ENCODE measurements around the gene SSB. TPM values are rescaled to one million over a fixed set of nuclear protein-coding genes. Genes with fewer than 3 reads are reported as not detected.

Gene SSB
- polyA plus RNA-seq, 6 donors from 2014 or later, result 54.4 to 133 (median 100) TPM

GRCh38 chr2:169768262-169768995 lies 30.2 kb upstream of the SSB start:
- peak overlapping the region in 2 of 6 donors; percentile 10 to 41 for H3K27ac Mint-ChIP-seq
- peak overlapping the region; percentile 54 to 91 (median 82) for H3K4me3 Mint-ChIP-seq
- ATAC-seq (ENCODE audit: low read depth in 2 of 2), result peak; percentile 72 to 73
- peaks cover 5 to 17% (median 13%) of the 10 kb centered on the region in 3 donors for H3K4me1 Mint-ChIP-seq
- DNase-seq, result peak; percentile 23
- H3K27me3 Mint-ChIP-seq, result peaks cover 0 to 30% (median 25%) of the 10 kb centered on the region in 3 donors
- no peaks in the 10 kb centered on the region for H3K36me3 Mint-ChIP-seq
- no peaks in the 10 kb centered on the region for H3K9me3 Mint-ChIP-seq

GRCh38 chr2:169771021-169771420 lies 27.6 kb upstream of the SSB start:
- Mint-ChIP-seq H3K27me3 (peaks cover 0 to 30% (median 25%) of the 10 kb centered on the region in 3 donors), H3K27ac (no peak overlapping the region), H3K4me1 (peaks cover 5 to 17% (median 13%) of the 10 kb centered on the region in 3 donors), H3K4me3 (no peak overlapping the region), H3K36me3 (no peaks in the 10 kb centered on the region), H3K9me3 (no peaks in the 10 kb centered on the region)
- ATAC-seq (ENCODE audit: low read depth in 2 of 2), result no peak
- no peak for DNase-seq

- Mint-ChIP-seq H3K27ac (no peak overlapping the region), H3K9me3 (no peaks in the 10 kb centered on the region), H3K4me1 (peaks cover 5 to 17% (median 13%) of the 10 kb centered on the region in 3 donors), H3K27me3 (peaks cover 0 to 30% (median 25%) of the 10 kb centered on the region in 3 donors), H3K4me3 (no peak overlapping the region), H3K36me3 (no peaks in the 10 kb centered on the region)
- DNase-seq, result no peak
- no peak for ATAC-seq (ENCODE audit: low read depth in 2 of 2)
Measured at GRCh38 chr2:169771612-169772011, 27.1 kb upstream of the SSB start.

GRCh38 chr2:169772651-169773050 lies 26.0 kb upstream of the SSB start:
- no peak for DNase-seq
- Mint-ChIP-seq H3K4me3 (no peak overlapping the region), H3K27me3 (peaks cover 0 to 21% (median 17%) of the 10 kb centered on the region in 3 donors), H3K36me3 (no peaks in the 10 kb centered on the region), H3K27ac (no peak overlapping the region), H3K4me1 (peaks cover 1 to 9% (median 5%) of the 10 kb centered on the region in 3 donors), H3K9me3 (no peaks in the 10 kb centered on the region)
- no peak for ATAC-seq (ENCODE audit: low read depth in 2 of 2)

- H3K27ac Mint-ChIP-seq, result no peak overlapping the region
- ATAC-seq (ENCODE audit: low read depth in 2 of 2), result no peak
- no peak for DNase-seq
- peaks cover 0 to 1% (median 0%) of the 10 kb centered on the region in 7 donors for H3K9me3 Mint-ChIP-seq
- H3K4me3 Mint-ChIP-seq, result no peak overlapping the region
- no peaks in the 10 kb centered on the region for H3K36me3 Mint-ChIP-seq
- no peaks in the 10 kb centered on the region for H3K4me1 Mint-ChIP-seq
- H3K27me3 Mint-ChIP-seq, result peaks cover 0 to 16% (median 7%) of the 10 kb centered on the region in 3 donors
Measured at GRCh38 chr2:169775354-169775753, 23.3 kb upstream of the SSB start.

GRCh38 chr2:169775765-169776164 lies 22.9 kb upstream of the SSB start:
- H3K27ac Mint-ChIP-seq, result no peak overlapping the region
- H3K36me3 Mint-ChIP-seq, result no peaks in the 10 kb centered on the region
- ATAC-seq (ENCODE audit: low read depth in 2 of 2), result no peak
- H3K4me3 Mint-ChIP-seq, result no peak overlapping the region
- peaks cover 0 to 16% (median 7%) of the 10 kb centered on the region in 3 donors for H3K27me3 Mint-ChIP-seq
- H3K9me3 Mint-ChIP-seq, result peaks cover 0 to 1% (median 0%) of the 10 kb centered on the region in 7 donors
- no peaks in the 10 kb centered on the region for H3K4me1 Mint-ChIP-seq
- DNase-seq, result no peak

- Mint-ChIP-seq H3K36me3 (no peaks in the 10 kb centered on the region), H3K9me3 (peaks cover 0 to 1% (median 0%) of the 10 kb centered on the region in 7 donors), H3K27ac (no peak overlapping the region), H3K4me3 (no peak overlapping the region), H3K4me1 (no peaks in the 10 kb centered on the region), H3K27me3 (peaks cover 0 to 16% (median 3%) of the 10 kb centered on the region in 3 donors)
- ATAC-seq (ENCODE audit: low read depth in 2 of 2) (no peak), DNase-seq (no peak)
Measured at GRCh38 chr2:169776252-169776761, 22.4 kb upstream of the SSB start.

- Mint-ChIP-seq H3K9me3 (peaks cover 0 to 1% (median 0%) of the 10 kb centered on the region in 7 donors), H3K27me3 (peaks cover 0 to 5% (median 4%) of the 10 kb centered on the region in 3 donors), H3K4me1 (no peaks in the 10 kb centered on the region), H3K36me3 (no peaks in the 10 kb centered on the region), H3K27ac (peak overlapping the region in 3 of 6 donors; percentile 22 to 56 (median 35)), H3K4me3 (no peak overlapping the region)
- ATAC-seq (ENCODE audit: low read depth in 2 of 2) (no peak), DNase-seq (no peak)
Measured at GRCh38 chr2:169778446-169778845, 20.2 kb upstream of the SSB start.

- H3K36me3 Mint-ChIP-seq, result no peaks in the 10 kb centered on the region
- no peak overlapping the region for H3K27ac Mint-ChIP-seq
- no peak overlapping the region for H3K4me3 Mint-ChIP-seq
- peaks cover 0 to 1% (median 0%) of the 10 kb centered on the region in 7 donors for H3K9me3 Mint-ChIP-seq
- no peaks in the 10 kb centered on the region for H3K4me1 Mint-ChIP-seq
- ATAC-seq (ENCODE audit: low read depth in 2 of 2), result no peak
- peaks cover 0 to 5% (median 4%) of the 10 kb centered on the region in 3 donors for H3K27me3 Mint-ChIP-seq
- no peak for DNase-seq
Measured at GRCh38 chr2:169781249-169782013, 17.2 kb upstream of the SSB start.

- H3K4me1 Mint-ChIP-seq, result no peaks in the 10 kb centered on the region
Measured at GRCh38 chr2:169782513-169782912, 16.2 kb upstream of the SSB start.

GRCh38 chr2:169790581-169790980 lies 8.1 kb upstream of the SSB start:
- Mint-ChIP-seq H3K27ac (no peak overlapping the region), H3K36me3 (no peaks in the 10 kb centered on the region), H3K27me3 (peaks cover 17 to 22% (median 17%) of the 10 kb centered on the region in 3 donors), H3K9me3 (no peaks in the 10 kb centered on the region), H3K4me3 (peak overlapping the region in 2 of 8 donors; percentile 25 to 30), H3K4me1 (peaks cover 3 to 7% (median 6%) of the 10 kb centered on the region in 3 donors)
- DNase-seq (no peak), ATAC-seq (ENCODE audit: low read depth in 2 of 2) (no peak)

More at GRCh38 chr2:169782513-169782912, 16.2 kb upstream of the SSB start:
- DNase-seq (no peak), ATAC-seq (ENCODE audit: low read depth in 2 of 2) (no peak)
- H3K36me3 Mint-ChIP-seq, result no peaks in the 10 kb centered on the region
- no peak overlapping the region for H3K4me3 Mint-ChIP-seq
- H3K27ac Mint-ChIP-seq, result no peak overlapping the region
- H3K27me3 Mint-ChIP-seq, result peaks cover 0 to 5% (median 4%) of the 10 kb centered on the region in 3 donors
- H3K9me3 Mint-ChIP-seq, result peaks cover 0 to 1% (median 0%) of the 10 kb centered on the region in 7 donors

- H3K4me3 Mint-ChIP-seq, result no peak overlapping the region
- no peaks in the 10 kb centered on the region for H3K36me3 Mint-ChIP-seq
- no peak for ATAC-seq (ENCODE audit: low read depth in 2 of 2)
- H3K27me3 Mint-ChIP-seq, result peaks cover 4 to 6% (median 6%) of the 10 kb centered on the region in 3 donors
- no peak for DNase-seq
- H3K27ac Mint-ChIP-seq, result no peak overlapping the region
- peaks cover 9 to 17% (median 14%) of the 10 kb centered on the region in 3 donors for H3K4me1 Mint-ChIP-seq
- no peaks in the 10 kb centered on the region for H3K9me3 Mint-ChIP-seq
Measured at GRCh38 chr2:169795181-169795580, 3.5 kb upstream of the SSB start.

- no peak for ATAC-seq (ENCODE audit: low read depth in 2 of 2)
- Mint-ChIP-seq H3K4me1 (peaks cover 14 to 19% (median 15%) of the 10 kb centered on the region in 3 donors), H3K36me3 (no peaks in the 10 kb centered on the region), H3K4me3 (peak overlapping the region in 4 of 8 donors; percentile 2 to 65 (median 46)), H3K27me3 (peaks cover 4 to 6% (median 6%) of the 10 kb centered on the region in 3 donors), H3K9me3 (no peaks in the 10 kb centered on the region), H3K27ac (peak overlapping the region in 3 of 6 donors; percentile 16 to 49 (median 47))
- no peak for DNase-seq
Measured at GRCh38 chr2:169796441-169796840, 2.2 kb upstream of the SSB start.
